HG03571 (cell line): ENCODE data around the gene SMIM36.
"Not testable (repeated sequence)": the region's sequence is repeated elsewhere in the genome, so short reads cannot be mapped to it uniquely, and the experiment has no call there.

ENCODE experiments used
- ATAC-seq: cut with Tn5 transposase; IDR thresholded peaks from one replicate; pipeline ENCODE4 v1.9.1; 2021; ENCODE audit not compliant: unreplicated experiment

The SMIM36 gene

GRCh38 chr17:55416470-55417052 lies 94.7 kb downstream of the SMIM36 start:
- no peak for ATAC-seq

- ATAC-seq = no peak
Observed at GRCh38 chr17:55416000-55416399, 95.3 kb downstream of the SMIM36 start.

GRCh38 chr17:55414983-55415382 lies 96.3 kb downstream of the SMIM36 start:
- ATAC-seq = no peak

- ATAC-seq = no peak
Observed at GRCh38 chr17:55413825-55414489, 97.3 kb downstream of the SMIM36 start.

- ATAC-seq = no peak
Observed at GRCh38 chr17:55411463-55411855, 99.8 kb downstream of the SMIM36 start.

- ATAC-seq = no peak
Observed at GRCh38 chr17:55410722-55411462, 100.4 kb downstream of the SMIM36 start.

- ATAC-seq = no peak
Observed at GRCh38 chr17:55409030-55409800, 102.0 kb downstream of the SMIM36 start.

- ATAC-seq = no peak
Observed at GRCh38 chr17:55407641-55408566, 103.3 kb downstream of the SMIM36 start.

GRCh38 chr17:55405600-55405999 lies 105.7 kb downstream of the SMIM36 start:
- no peak for ATAC-seq

GRCh38 chr17:55404197-55404596 lies 107.1 kb downstream of the SMIM36 start:
- ATAC-seq = not testable (repeated sequence)

- ATAC-seq = no peak
Observed at GRCh38 chr17:55402374-55402773, 108.9 kb downstream of the SMIM36 start.
